HG03135 (cell line): ENCODE data around the gene SLC17A2.

Experiments
- ATAC-seq: cut with Tn5 transposase; IDR thresholded peaks from one replicate; pipeline ENCODE4 v1.9.1; 2021; ENCODE audit warnings: mild to moderate bottlenecking, moderate library complexity; ENCODE audit not compliant: unreplicated experiment

The SLC17A2 gene

GRCh38 chr6:25888626-25889025 lies 41.9 kb downstream of the SLC17A2 start:
- ATAC-seq = no peak

DNA sequence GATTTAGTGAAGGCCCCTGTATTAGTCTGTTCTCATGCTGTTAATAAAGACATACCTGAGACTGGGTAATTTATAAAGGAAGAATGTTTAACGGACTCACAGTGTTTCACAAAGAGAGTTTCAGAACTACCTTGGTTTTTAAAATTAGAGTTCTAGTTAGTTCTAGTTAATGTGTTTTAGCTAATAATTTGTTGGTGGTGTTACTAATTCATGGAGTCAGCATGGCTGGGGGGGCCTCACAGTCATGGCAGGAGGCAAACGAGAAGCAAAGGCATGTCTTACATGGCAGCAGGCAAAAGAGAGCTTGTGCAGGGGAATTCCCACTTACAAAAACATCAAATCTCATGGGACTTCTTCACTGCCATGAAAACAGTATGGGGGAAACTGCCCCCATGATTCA lies 44.4 kb downstream of the SLC17A2 start:
- ATAC-seq = no peak

DNA sequence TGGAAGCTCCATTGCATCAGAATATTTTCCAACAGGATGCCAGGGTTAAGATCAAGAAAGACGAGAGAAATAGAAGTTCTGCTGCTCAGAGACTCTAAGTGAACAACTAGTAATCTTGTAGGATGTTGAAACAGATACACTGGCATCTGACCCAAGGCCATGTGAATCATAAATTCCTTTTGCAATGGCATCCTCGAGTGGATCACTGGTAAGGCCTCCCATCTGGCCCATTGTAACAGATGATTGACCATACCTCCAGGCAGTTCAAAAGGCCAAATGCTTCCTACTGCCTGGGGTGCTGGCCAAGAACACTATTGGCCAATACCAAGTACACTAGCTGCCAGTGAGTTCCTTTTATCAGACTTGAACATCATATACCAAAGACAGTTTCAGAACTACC lies 46.5 kb downstream of the SLC17A2 start:
- no peak for ATAC-seq

GRCh38 chr6:25883536-25883935 lies 47.0 kb downstream of the SLC17A2 start:
- ATAC-seq = no peak

- ATAC-seq = no peak
Observed at GRCh38 chr6:25882051-25882496, 48.4 kb downstream of the SLC17A2 start.

DNA sequence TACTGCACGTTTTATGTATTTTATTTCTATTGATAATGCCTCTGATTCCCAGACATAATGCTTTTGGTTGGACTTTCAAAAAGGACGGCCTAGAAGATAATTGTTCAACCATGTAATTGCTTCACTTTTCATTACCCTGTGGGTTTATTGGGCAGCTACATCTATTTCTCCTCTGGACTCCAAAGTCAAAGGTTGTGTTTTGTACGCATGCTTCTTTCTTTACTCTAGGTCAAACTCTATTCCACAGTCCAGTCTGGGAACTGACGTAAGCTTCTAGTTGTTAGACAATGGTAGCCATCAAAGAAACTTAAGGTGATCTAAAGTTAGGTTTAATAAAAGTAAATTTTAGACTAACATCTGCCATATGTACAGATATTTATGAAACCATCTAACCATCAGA lies 49.9 kb downstream of the SLC17A2 start:
- no peak for ATAC-seq

GRCh38 chr6:25878721-25879322 lies 51.7 kb downstream of the SLC17A2 start:
- ATAC-seq = no peak

DNA sequence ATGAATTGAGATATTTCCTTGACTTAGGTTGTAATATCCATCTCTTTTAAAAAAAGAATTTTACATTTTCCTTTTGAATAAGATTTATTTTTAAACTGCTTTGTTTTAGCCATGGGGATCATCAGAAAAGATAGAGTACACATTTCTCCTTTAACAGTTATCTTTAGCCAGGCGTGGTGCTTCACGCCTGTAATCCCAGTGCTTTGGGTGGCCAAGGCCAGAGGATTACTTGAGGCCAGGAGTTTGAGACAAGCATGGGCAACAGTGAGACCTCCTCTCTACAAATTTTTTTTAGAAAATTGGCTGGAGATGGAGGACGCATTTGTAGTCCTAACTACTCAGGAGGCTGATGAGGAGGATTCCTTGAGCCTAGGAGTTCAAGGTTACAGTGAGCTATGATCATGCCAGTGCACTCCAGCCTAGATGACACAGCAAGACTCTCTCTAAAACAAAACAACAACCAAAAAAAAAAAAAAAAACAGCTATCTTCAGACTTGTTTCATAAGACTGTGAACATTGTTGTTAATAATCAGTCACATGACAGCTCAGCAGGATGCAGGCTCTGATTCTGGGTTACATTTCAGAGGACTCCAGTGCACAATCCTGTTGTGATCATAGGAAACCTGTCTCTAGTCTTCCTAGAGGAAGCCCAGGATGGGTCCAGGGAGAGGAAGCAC lies 54.4 kb downstream of the SLC17A2 start:
- ATAC-seq = no peak

DNA sequence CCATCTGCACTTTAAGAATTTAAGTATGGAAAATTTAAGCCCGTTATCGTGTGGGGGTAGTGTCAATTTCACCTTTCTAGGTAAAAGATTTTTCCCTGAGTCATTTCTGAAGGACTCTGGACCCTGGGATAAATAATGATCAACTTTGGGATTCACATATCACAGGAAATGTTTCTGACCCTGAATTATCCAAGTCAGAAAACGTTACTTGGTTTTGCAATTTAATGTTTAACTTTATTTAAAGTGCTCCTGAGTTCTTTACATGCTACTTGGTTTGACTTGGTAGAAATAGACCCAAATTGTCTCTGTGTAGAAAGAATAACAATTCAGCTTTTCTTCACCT lies 55.0 kb downstream of the SLC17A2 start:
- no peak for ATAC-seq

DNA sequence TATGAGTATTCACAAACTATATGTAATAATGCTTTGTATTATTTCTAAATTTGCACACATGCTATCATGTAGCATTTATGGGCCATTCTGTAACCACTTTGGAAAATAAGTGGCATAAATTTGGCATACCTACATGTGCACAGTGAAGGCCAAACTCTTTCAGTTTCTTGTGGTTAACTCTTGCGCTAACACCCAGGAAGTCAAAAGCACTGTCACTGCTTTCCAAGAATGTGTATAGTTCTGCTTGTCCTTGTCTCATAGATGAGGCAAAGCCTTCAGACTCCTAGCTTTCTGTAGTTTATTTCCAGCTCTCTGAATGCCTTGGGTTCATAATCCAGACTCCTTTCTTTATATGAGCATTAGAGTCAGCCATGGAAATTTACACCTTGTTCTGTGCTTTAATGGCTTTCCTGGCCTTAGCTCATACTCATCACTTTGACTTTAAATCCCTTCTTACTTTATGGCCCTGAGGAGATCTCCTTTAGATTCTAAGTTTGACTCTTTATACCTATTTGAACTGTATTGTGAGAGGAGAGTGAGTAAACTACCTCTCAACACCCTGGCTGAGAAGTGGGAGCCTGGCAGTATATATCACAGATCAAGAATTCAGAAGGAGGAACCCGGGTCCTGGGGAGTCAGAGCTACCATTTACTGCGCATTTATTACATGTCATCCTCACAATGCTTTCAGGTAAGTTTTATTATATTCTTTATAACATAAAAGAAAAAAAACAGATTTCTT lies 55.5 kb downstream of the SLC17A2 start:
- no peak for ATAC-seq

DNA sequence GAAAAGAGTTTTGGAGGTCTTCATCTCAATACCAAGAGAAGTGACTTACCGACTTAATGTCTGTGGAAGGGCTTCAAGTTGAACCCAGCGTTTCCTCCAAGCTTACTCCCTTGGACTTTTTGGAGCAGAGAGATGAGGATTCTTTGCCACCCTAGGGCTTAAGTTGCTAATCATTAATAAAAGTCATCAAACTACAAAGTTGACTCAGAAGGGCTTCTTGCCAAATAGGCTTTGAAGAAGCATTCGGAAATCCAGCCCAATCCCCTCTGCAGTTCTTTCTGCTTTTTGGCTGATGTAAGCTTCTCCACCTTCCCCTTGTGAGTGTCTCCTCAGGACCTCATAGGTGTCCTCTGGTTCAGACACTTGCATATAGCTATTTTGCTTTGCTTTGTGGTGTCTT lies 56.4 kb downstream of the SLC17A2 start, which contains the start of gene SLC17A3:
Gene SLC17A3, minus strand, starts transcription at position 126 of the 400 bp plus-strand sequence. CDS start 5,856 bp downstream, outside the sequence.
- ATAC-seq = no peak

DNA sequence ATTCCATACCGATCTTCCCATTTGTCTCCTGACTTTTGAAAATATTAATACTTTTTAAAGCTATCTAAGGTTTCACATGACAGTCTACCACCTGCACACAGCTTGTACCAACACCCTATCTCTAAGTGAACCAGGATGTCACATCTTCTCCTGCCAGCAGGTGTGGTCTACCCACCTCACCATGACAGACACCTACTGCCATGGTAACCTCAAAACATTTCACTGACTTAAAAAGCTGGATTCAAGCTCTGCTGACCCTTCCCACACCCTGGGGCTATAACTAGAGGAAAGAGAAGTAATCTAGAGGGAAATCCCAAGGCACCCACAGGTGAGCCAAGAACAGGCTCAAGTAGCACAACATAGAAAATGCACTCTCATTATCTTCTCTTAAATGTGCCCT lies 57.7 kb downstream of the SLC17A2 start:
- ATAC-seq = no peak

DNA sequence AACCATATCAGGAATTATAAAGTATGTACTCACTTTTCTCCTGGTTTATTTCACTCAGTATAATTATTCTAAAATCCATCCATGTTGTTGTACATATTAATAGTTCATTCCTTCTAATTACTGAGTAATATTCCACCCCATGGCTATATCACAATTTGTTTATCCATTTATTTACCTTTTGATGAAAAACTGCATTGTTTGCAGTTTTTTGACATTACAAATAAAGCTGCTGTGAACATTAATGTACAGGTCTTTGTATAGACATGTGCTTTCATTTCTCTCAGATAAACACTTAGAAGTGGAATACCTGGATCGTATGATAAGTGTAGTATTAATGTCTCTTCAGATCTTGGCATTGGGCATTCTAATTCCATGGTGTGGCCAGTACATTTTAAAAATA lies 60.7 kb downstream of the SLC17A2 start:
- ATAC-seq = no peak

GRCh38 chr6:25868436-25869183 lies 61.9 kb downstream of the SLC17A2 start:
- ATAC-seq = no peak

DNA sequence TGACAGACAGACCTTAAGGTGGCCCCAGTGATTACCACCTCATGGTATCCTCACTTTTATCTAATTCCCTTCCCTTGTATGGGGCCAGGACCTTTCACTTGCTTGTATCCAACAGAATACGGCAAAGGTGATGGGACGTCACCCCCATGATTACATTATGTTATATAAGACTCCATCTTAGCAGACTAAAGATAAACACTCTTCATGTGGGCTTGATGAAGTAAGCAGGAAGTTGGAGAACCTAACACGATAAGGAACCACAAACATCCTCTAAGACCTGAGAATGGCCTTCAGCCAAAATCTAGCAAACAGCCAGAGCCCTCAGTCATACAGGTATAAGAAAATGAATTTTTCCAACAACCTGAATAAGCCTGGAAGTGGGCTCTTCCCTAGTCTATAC lies 64.5 kb downstream of the SLC17A2 start:
- no peak for ATAC-seq

DNA sequence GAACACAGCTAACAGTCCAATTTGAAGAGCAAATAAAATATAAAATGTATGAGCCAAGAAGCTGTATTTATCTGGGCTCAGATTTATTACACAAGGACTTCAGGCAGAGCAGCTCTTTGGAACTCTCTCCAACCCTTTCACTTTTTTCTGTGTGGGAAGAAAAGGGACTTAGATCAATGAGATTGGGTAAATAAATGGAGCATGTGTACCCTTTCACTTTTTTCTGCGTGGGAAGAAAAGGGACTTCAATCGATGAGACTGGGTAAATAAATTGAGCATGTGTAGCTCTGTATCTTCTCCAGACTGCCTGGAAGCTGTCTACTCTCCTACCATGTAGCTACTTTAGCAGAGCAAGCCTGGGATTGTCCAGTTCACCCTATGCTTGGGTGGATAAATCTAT lies 67.1 kb downstream of the SLC17A2 start:
- ATAC-seq = no peak
